ENCODE data around the gene GDF9. TPM values are rescaled to one million over a fixed set of nuclear protein-coding genes. Genes with fewer than 3 reads are reported as not detected.

The GDF9 gene
- total RNA-seq, 1 experiment from 2014 or later: 0.51 TPM

DNA sequence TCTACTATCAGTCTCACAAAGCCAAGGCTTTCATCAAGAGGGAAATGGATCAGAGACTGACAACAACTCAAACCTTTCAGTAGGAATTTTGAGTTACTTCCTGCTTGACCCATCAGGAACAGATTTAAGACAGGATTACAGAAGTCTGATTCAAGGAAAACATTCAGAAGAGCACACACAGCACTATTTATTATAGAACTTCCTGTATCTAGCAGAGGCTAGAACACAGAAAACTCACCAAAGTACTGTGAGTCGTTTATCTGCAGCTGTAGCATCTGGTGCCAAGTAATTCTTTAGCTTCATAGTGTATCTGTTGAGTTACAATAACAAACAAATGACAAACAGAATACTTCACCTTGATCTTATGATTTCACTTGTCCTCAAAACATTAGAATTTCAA, 21.0 kb upstream of the GDF9 start:
- Mint-ChIP-seq H3K4me1 (ENCODE audit: insufficient read depth, unreplicated experiment) (peaks cover 8% of the 10 kb centered on the region), H3K27ac (ENCODE audit: low read depth, unreplicated experiment) (no peak overlapping the region), H3K4me3 (ENCODE audit: unreplicated experiment) (no peak overlapping the region), H3K36me3 (ENCODE audit: insufficient read depth, unreplicated experiment) (peaks cover 100% of the 10 kb centered on the region), H3K9me3 (ENCODE audit: unreplicated experiment) (no peaks in the 10 kb centered on the region), H3K27me3 (ENCODE audit: insufficient read depth, unreplicated experiment) (no peaks in the 10 kb centered on the region)
- DNase-seq (ENCODE audit: unreplicated experiment): no peak
- POLR2A ChIA-PET: interaction anchor here (1.0 to 2.1 kb wide), 2 partner anchors 10 to 22 kb away, joined by 3 to 7 read pairs; no protein-coding TSS in a partner anchor
- intact Hi-C loops (cut with micrococcal nuclease): no loop called here
- TF ChIP-seq, protein P1, sequence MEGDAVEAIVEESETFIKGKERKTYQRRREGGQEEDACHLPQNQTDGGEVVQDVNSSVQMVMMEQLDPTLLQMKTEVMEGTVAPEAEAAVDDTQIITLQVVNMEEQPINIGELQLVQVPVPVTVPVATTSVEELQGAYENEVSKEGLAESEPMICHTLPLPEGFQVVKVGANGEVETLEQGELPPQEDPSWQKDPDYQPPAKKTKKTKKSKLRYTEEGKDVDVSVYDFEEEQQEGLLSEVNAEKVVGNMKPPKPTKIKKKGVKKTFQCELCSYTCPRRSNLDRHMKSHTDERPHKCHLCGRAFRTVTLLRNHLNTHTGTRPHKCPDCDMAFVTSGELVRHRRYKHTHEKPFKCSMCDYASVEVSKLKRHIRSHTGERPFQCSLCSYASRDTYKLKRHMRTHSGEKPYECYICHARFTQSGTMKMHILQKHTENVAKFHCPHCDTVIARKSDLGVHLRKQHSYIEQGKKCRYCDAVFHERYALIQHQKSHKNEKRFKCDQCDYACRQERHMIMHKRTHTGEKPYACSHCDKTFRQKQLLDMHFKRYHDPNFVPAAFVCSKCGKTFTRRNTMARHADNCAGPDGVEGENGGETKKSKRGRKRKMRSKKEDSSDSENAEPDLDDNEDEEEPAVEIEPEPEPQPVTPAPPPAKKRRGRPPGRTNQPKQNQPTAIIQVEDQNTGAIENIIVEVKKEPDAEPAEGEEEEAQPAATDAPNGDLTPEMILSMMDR (IDR thresholded peaks at IDR 0.05; ENCODE audit: unreplicated experiment): no peak
- CTCF ChIA-PET: interaction anchor here (1.2 to 1.5 kb wide), 2 partner anchors 11 to 67 kb away, joined by 3 read pairs; no protein-coding TSS in a partner anchor
- no TSS peak for BruUV-seq (replicated peaks)

DNA sequence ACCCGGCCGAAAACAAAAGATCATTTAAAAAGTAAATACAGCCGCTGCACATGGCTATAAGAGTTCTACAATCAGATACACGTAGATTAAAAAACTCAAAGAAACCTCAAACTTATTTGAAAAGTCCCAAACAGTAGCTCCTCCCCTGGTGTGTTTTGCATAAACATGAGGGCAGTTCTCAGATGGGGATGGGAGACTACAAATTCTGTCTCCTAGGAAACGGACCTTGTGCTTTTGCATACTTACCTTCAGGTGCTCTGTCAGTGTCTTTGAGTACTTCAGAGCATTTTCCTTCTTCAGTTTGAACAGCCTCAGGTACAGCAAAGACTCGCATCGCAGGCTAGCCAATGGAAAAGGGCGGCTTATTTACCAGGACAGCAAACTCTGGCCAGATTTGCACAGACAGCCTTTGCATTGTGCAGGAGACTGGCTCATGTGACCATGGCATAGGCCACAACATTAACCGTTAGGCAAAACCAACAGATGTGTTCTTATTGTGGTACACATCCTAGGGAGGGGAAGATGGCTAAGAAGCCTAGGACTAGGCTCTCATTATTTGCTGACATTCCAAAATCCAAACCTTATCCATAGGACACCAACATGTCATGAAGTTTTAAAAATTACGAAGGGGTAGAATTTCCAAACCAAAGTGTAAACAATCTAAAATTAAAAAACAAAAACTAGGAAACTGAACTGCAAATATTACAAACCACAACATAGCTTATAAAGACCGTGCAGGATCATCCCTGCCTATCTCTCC, 20.0 kb upstream of the GDF9 start:
- Mint-ChIP-seq H3K4me3 (ENCODE audit: unreplicated experiment) (no peak overlapping the region), H3K9me3 (ENCODE audit: unreplicated experiment) (no peaks in the 10 kb centered on the region), H3K27ac (ENCODE audit: low read depth, unreplicated experiment) (no peak overlapping the region), H3K27me3 (ENCODE audit: insufficient read depth, unreplicated experiment) (no peaks in the 10 kb centered on the region), H3K4me1 (ENCODE audit: insufficient read depth, unreplicated experiment) (peaks cover 8% of the 10 kb centered on the region), H3K36me3 (ENCODE audit: insufficient read depth, unreplicated experiment) (peaks cover 100% of the 10 kb centered on the region)
- no peak for DNase-seq (ENCODE audit: unreplicated experiment)
- CTCF ChIA-PET: interaction anchor here (0.5 to 1.5 kb wide), 7 partner anchors 10 to 1101 kb away, joined by 3 to 4 read pairs (median 3); partner anchors contain the start of gene LEAP2
- TF ChIP-seq, protein P1 (IDR thresholded peaks at IDR 0.05; ENCODE audit: unreplicated experiment): no peak
- POLR2A ChIA-PET: interaction anchor here (0.6 to 1.2 kb wide), 3 partner anchors 9 to 20 kb away, joined by 3 read pairs; no protein-coding TSS in a partner anchor
- no TSS peak for BruUV-seq (replicated peaks)
- intact Hi-C loops (cut with micrococcal nuclease): no loop called here

DNA sequence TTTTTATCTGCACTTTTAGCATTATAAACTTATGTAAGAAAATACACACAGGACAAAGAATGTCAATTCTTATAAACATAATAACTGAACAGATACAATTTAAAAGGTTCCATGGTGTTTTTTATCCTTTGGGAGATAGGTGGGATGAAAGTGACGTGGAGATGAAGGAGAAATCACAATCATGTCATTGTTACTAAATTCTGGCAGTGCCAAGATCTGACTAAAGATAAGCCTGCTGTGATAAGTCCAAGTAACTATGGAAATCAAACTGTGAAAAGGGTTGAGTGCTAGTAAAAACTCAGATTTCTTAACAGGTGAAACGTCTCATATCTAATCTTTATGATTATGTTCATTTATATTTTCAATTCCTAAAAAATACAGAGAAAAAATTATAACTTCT, 18.3 kb upstream of the GDF9 start:
- Mint-ChIP-seq H3K4me3 (ENCODE audit: unreplicated experiment) (no peak overlapping the region), H3K27me3 (ENCODE audit: insufficient read depth, unreplicated experiment) (no peaks in the 10 kb centered on the region), H3K9me3 (ENCODE audit: unreplicated experiment) (no peaks in the 10 kb centered on the region), H3K36me3 (ENCODE audit: insufficient read depth, unreplicated experiment) (peaks cover 100% of the 10 kb centered on the region), H3K4me1 (ENCODE audit: insufficient read depth, unreplicated experiment) (peaks cover 8% of the 10 kb centered on the region), H3K27ac (ENCODE audit: low read depth, unreplicated experiment) (no peak overlapping the region)
- POLR2A ChIA-PET: interaction anchor here (1.2 to 3.0 kb wide), 5 partner anchors 10 to 58 kb away, joined by 3 to 16 read pairs (median 9); partner anchors contain the start of genes GDF9 and UQCRQ
- no peak for DNase-seq (ENCODE audit: unreplicated experiment)
- TF ChIP-seq, protein P1 (IDR thresholded peaks at IDR 0.05; ENCODE audit: unreplicated experiment): no peak
- CTCF ChIA-PET: interaction anchor here (0.6 to 4.3 kb wide), 8 partner anchors 10 to 358 kb away, joined by 3 to 72 read pairs (median 20); partner anchors contain the start of genes GDF9, LEAP2, SHROOM1 and UQCRQ
- no TSS peak for BruUV-seq (replicated peaks)
- intact Hi-C loops (cut with micrococcal nuclease): no loop called here

DNA sequence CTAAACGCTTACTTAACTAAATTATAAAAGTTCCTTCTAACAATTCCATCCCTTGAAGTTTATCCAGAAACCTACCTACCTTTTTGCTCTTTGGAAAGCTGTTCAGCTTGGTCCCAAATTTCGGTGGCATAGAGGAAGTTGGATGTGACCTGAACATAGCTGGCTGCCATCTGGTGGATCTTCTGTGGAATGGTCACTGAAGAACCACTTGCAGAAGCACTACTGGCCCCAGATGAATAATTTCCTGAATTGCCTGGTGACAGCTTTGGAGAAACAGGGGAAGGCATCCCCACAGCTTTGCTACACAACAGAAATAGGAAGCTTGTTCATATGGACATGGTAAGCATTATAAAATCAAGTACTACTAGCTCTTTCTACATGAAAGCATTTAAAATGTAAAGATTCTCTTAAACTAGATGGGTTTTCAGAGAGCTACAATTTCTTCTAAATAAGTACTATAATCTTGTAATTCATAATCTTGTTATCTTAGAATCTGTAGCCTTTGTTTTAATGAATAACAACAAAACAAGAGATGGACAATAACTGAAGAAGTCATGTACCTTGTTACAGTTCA, 17.1 kb upstream of the GDF9 start:
- no TSS peak for BruUV-seq (replicated peaks)
- Mint-ChIP-seq H3K9me3 (ENCODE audit: unreplicated experiment) (no peaks in the 10 kb centered on the region), H3K4me1 (ENCODE audit: insufficient read depth, unreplicated experiment) (peaks cover 8% of the 10 kb centered on the region), H3K4me3 (ENCODE audit: unreplicated experiment) (no peak overlapping the region), H3K27me3 (ENCODE audit: insufficient read depth, unreplicated experiment) (no peaks in the 10 kb centered on the region), H3K36me3 (ENCODE audit: insufficient read depth, unreplicated experiment) (peaks cover 100% of the 10 kb centered on the region), H3K27ac (ENCODE audit: low read depth, unreplicated experiment) (no peak overlapping the region)
- ChIA-PET CTCF (interaction anchor here (0.5 to 4.3 kb wide), 26 partner anchors 9 to 1753 kb away, joined by 3 to 72 read pairs (median 4); partner anchors contain the start of genes AFF4, GDF9, LEAP2 and SHROOM1), POLR2A (interaction anchor here (0.7 to 3.0 kb wide), 15 partner anchors 9 to 335 kb away, joined by 3 to 16 read pairs (median 5); partner anchors contain the start of genes SHROOM1 and UQCRQ)
- TF ChIP-seq, protein P1 (IDR thresholded peaks at IDR 0.05; ENCODE audit: unreplicated experiment): peak; percentile 70
- peak; percentile 80 for DNase-seq (ENCODE audit: unreplicated experiment)
- intact Hi-C loops (cut with micrococcal nuclease): loop anchor here (1.0 kb wide), 2 partner anchors 53 to 357 kb away; partner anchors contain the start of gene SHROOM1

All from MCF 10A (cell line).